HEK293 (cell line): Measurements from ENCODE around the gene FAM167B.

Experiments used
- HOXD13 ChIP-seq: sonication (generic); formaldehyde crosslinking; IDR thresholded peaks from 2 replicates; pipeline ENCODE4 v1.8.0; 2022; ENCODE audit warnings: missing genetic modification reagents, borderline replicate concordance
- IKZF3 ChIP-seq: fragments of 450-650 bp; IDR thresholded peaks from 2 replicates; pipeline ENCODE4 v1.5.0; 2018; ENCODE audit warnings: missing biosample characterization, mild to moderate bottlenecking, missing genetic modification characterization, moderate library complexity
- KLF17 ChIP-seq: fragments of 450-650 bp; formaldehyde crosslinking; IDR thresholded peaks from 2 replicates; pipeline ENCODE4 v1.5.1; 2016; ENCODE audit warnings: missing biosample characterization, missing genetic modification characterization
- KLF9 ChIP-seq: fragments of 450-650 bp; formaldehyde crosslinking; IDR thresholded peaks from 2 replicates; pipeline ENCODE4 v1.5.1; 2016; ENCODE audit warnings: missing biosample characterization, missing genetic modification characterization, low read depth
- OVOL3 ChIP-seq: fragments of 450-650 bp; formaldehyde crosslinking; IDR thresholded peaks from 2 replicates; pipeline ENCODE4 v1.5.1; 2016; ENCODE audit warnings: missing biosample characterization, missing genetic modification characterization
- PATZ1 ChIP-seq: fragments of 450-650 bp; formaldehyde crosslinking; IDR thresholded peaks from 2 replicates; pipeline ENCODE4 v1.5.1; 2016; ENCODE audit warnings: missing biosample characterization, missing genetic modification characterization
- ZBTB17 ChIP-seq: fragments of 450-650 bp; formaldehyde crosslinking; IDR thresholded peaks from 2 replicates; pipeline ENCODE4 v1.5.1; 2016; ENCODE audit warnings: missing biosample characterization, missing genetic modification characterization
- ZBTB21 ChIP-seq: fragments of 450-650 bp; formaldehyde crosslinking; IDR thresholded peaks from 2 replicates; pipeline ENCODE4 v1.5.1; 2017; ENCODE audit warnings: missing biosample characterization, missing genetic modification characterization
- ZFP3 ChIP-seq: fragments of 450-650 bp; formaldehyde crosslinking; IDR thresholded peaks from 2 replicates; pipeline ENCODE4 v1.5.1; 2016; ENCODE audit warnings: low read depth, missing biosample characterization, missing genetic modification characterization
- ZNF10 ChIP-seq: fragments of 450-650 bp; formaldehyde crosslinking; IDR thresholded peaks from 2 replicates; pipeline ENCODE4 v1.5.1; 2017; ENCODE audit warnings: missing biosample characterization, missing genetic modification characterization
- ZNF121 ChIP-seq: fragments of 450-650 bp; formaldehyde crosslinking; IDR thresholded peaks from 2 replicates; pipeline ENCODE4 v1.5.1; 2016; ENCODE audit warnings: missing biosample characterization, missing genetic modification characterization
- ZNF132 ChIP-seq: fragments of 450-650 bp; formaldehyde crosslinking; IDR thresholded peaks from 2 replicates; pipeline ENCODE4 v1.5.1; 2017; ENCODE audit warnings: missing biosample characterization, missing genetic modification characterization, borderline replicate concordance
- ZNF155 ChIP-seq: fragments of 450-650 bp; formaldehyde crosslinking; IDR thresholded peaks from 2 replicates; pipeline ENCODE4 v1.5.1; 2016; ENCODE audit warnings: missing biosample characterization, missing genetic modification characterization
- ZNF157 ChIP-seq: fragments of 450-650 bp; formaldehyde crosslinking; IDR thresholded peaks from 2 replicates; pipeline ENCODE4 v1.5.1; 2016; ENCODE audit warnings: missing biosample characterization, missing genetic modification characterization
- ZNF211 ChIP-seq: fragments of 450-650 bp; formaldehyde crosslinking; IDR thresholded peaks from 2 replicates; pipeline ENCODE4 v1.5.1; 2016; ENCODE audit warnings: low read depth, missing biosample characterization, missing genetic modification characterization
- ZNF266 ChIP-seq: fragments of 450-650 bp; formaldehyde crosslinking; IDR thresholded peaks from 2 replicates; pipeline ENCODE4 v1.5.1; 2016; ENCODE audit warnings: missing biosample characterization, missing genetic modification characterization, low read depth
- ZNF280C ChIP-seq: fragments of 450-650 bp; formaldehyde crosslinking; IDR thresholded peaks from 2 replicates; pipeline ENCODE4 v1.5.1; 2016; ENCODE audit warnings: missing biosample characterization, missing genetic modification characterization
- ZNF324 ChIP-seq: fragments of 450-650 bp; formaldehyde crosslinking; IDR thresholded peaks from 2 replicates; pipeline ENCODE4 v1.5.1; 2016; ENCODE audit warnings: missing biosample characterization, missing genetic modification characterization
- ZNF341 ChIP-seq: fragments of 450-650 bp; formaldehyde crosslinking; IDR thresholded peaks from 2 replicates; pipeline ENCODE4; 2016; ENCODE audit warnings: low read depth, missing biosample characterization, missing genetic modification characterization
- ZNF366 ChIP-seq: fragments of 450-650 bp; formaldehyde crosslinking; conservative IDR thresholded peaks from 2 replicates; pipeline ENCODE4 v1.5.1; 2016; ENCODE audit warnings: missing biosample characterization, missing genetic modification characterization
- ZNF394 ChIP-seq: fragments of 450-650 bp; formaldehyde crosslinking; IDR thresholded peaks from 2 replicates; pipeline ENCODE4 v1.5.1; 2016; ENCODE audit warnings: missing biosample characterization, missing genetic modification characterization, mild to moderate bottlenecking, moderate library complexity, borderline replicate concordance
- ZNF488 ChIP-seq: fragments of 450-650 bp; formaldehyde crosslinking; IDR thresholded peaks from 2 replicates; pipeline ENCODE4 v1.5.1; 2016; ENCODE audit warnings: missing biosample characterization, missing genetic modification characterization
- ZNF530 ChIP-seq: fragments of 450-650 bp; formaldehyde crosslinking; IDR thresholded peaks from 2 replicates; pipeline ENCODE4 v1.5.1; 2016; ENCODE audit warnings: low read depth, missing biosample characterization, missing genetic modification characterization
- ZNF571 ChIP-seq: fragments of 450-650 bp; formaldehyde crosslinking; IDR thresholded peaks from 2 replicates; pipeline ENCODE4 v1.5.0; 2017; ENCODE audit warnings: missing biosample characterization, missing genetic modification characterization
- ZNF610 ChIP-seq: fragments of 450-650 bp; formaldehyde crosslinking; IDR thresholded peaks from 2 replicates; pipeline ENCODE4 v1.5.1; 2016; ENCODE audit warnings: missing biosample characterization, missing genetic modification characterization, borderline replicate concordance
- ZNF621 ChIP-seq: fragments of 450-650 bp; formaldehyde crosslinking; IDR thresholded peaks from 2 replicates; pipeline ENCODE4 v1.5.1; 2017; ENCODE audit warnings: missing biosample characterization, missing genetic modification characterization
- ZNF629 ChIP-seq: fragments of 450-650 bp; formaldehyde crosslinking; IDR thresholded peaks from 2 replicates; pipeline ENCODE4 v1.5.1; 2017; ENCODE audit warnings: missing biosample characterization, missing genetic modification characterization
- ZNF658 ChIP-seq: fragments of 450-650 bp; formaldehyde crosslinking; IDR thresholded peaks from 2 replicates; pipeline ENCODE4; 2016; ENCODE audit warnings: missing biosample characterization, missing genetic modification characterization
- ZNF792 ChIP-seq: fragments of 450-650 bp; formaldehyde crosslinking; IDR thresholded peaks from 2 replicates; pipeline ENCODE4 v1.5.1; 2016; ENCODE audit warnings: missing biosample characterization, missing genetic modification characterization
- ZSCAN16 ChIP-seq: fragments of 450-650 bp; formaldehyde crosslinking; IDR thresholded peaks from 2 replicates; pipeline ENCODE4 v1.5.1; 2016; ENCODE audit warnings: missing biosample characterization, missing genetic modification characterization
- ZSCAN18 ChIP-seq: fragments of 450-650 bp; formaldehyde crosslinking; IDR thresholded peaks from 2 replicates; pipeline ENCODE4 v1.5.1; 2016; ENCODE audit warnings: missing biosample characterization, missing genetic modification characterization
- ZSCAN30 ChIP-seq: fragments of 450-650 bp; IDR thresholded peaks from 2 replicates; pipeline ENCODE4 v1.5.1; 2018; ENCODE audit warnings: missing biosample characterization, mild to moderate bottlenecking, missing genetic modification characterization, moderate library complexity
- ZSCAN4 ChIP-seq: fragments of 450-650 bp; formaldehyde crosslinking; IDR thresholded peaks from 2 replicates; pipeline ENCODE4 v1.5.1; 2017; ENCODE audit warnings: missing biosample characterization, missing genetic modification characterization

FAM167B gene

GRCh38 chr1:32200226-32201010 is 46.6 kb upstream of the FAM167B start, which contains the start of gene CCDC28B (continued):
- TF ChIP-seq ZNF571: no peak
- peak; percentile 77 for TF ChIP-seq KLF9 (tag by site-specific recombination)
- TF ChIP-seq ZNF121: peak; percentile 78; the same call in 1 of the 2 replicates
- no peak for TF ChIP-seq ZNF266
- TF ChIP-seq ZNF366 (tag by site-specific recombination): peak; percentile 88
- TF ChIP-seq ZNF610 (tag by site-specific recombination): no peak
- no peak for TF ChIP-seq ZSCAN4 (tag by site-specific recombination)
- TF ChIP-seq ZNF341: peak; percentile 98
- no peak for TF ChIP-seq ZSCAN18 (tag by site-specific recombination)
- TF ChIP-seq ZNF132 (tag by site-specific recombination): no peak
- no peak for TF ChIP-seq ZNF157 (tag by site-specific recombination)
- TF ChIP-seq ZNF394 (tag by site-specific recombination): no peak
- peak; percentile 85 for TF ChIP-seq PATZ1
- no peak for TF ChIP-seq ZNF280C
- no peak for TF ChIP-seq ZFP3 (tag by site-specific recombination)
- no peak; the same call in 1 of the 2 replicates for TF ChIP-seq KLF17 (tag by site-specific recombination)
- peak; percentile 46; the same call in 1 of the 2 replicates for TF ChIP-seq ZNF324 (tag by site-specific recombination)
- TF ChIP-seq ZSCAN16 (tag by site-specific recombination): no peak
- no peak for TF ChIP-seq ZNF211 (tag by site-specific recombination)
- TF ChIP-seq ZNF621 (tag by site-specific recombination): no peak
- TF ChIP-seq ZNF530: no peak
- no peak for TF ChIP-seq ZNF10 (tag by site-specific recombination)
- TF ChIP-seq ZBTB17 (tag by site-specific recombination): peak; percentile 82
- no peak for TF ChIP-seq ZSCAN30
- TF ChIP-seq ZNF658 (tag by site-specific recombination): no peak
- TF ChIP-seq ZNF629 (tag by site-specific recombination): peak; percentile 72
- TF ChIP-seq ZNF155 (tag by site-specific recombination): no peak
- TF ChIP-seq ZBTB21 (tag by site-specific recombination): peak; percentile 48; the same call in 1 of the 2 replicates
- no peak for TF ChIP-seq ZNF488 (tag by site-specific recombination)
- no peak for TF ChIP-seq HOXD13 (CRISPR knock-in tag)
- TF ChIP-seq OVOL3: no peak
- TF ChIP-seq IKZF3 (tag by site-specific recombination): 0 out of 2 replicates have a peak, but pooled peaks have one; percentile 28
- no peak for TF ChIP-seq ZNF792 (tag by site-specific recombination)
